GM18870 (cell line): ENCODE results near the gene MANBA.
"Not testable (repeated sequence)": the region's sequence is repeated elsewhere in the genome, so short reads cannot be mapped to it uniquely, and the experiment has no call there.

ENCODE experiments used
- ATAC-seq: cut with Tn5 transposase; IDR thresholded peaks from one replicate; pipeline ENCODE4 v1.9.1; 2021; ENCODE audit warnings: moderate library complexity; ENCODE audit not compliant: unreplicated experiment

Gene MANBA

DNA sequence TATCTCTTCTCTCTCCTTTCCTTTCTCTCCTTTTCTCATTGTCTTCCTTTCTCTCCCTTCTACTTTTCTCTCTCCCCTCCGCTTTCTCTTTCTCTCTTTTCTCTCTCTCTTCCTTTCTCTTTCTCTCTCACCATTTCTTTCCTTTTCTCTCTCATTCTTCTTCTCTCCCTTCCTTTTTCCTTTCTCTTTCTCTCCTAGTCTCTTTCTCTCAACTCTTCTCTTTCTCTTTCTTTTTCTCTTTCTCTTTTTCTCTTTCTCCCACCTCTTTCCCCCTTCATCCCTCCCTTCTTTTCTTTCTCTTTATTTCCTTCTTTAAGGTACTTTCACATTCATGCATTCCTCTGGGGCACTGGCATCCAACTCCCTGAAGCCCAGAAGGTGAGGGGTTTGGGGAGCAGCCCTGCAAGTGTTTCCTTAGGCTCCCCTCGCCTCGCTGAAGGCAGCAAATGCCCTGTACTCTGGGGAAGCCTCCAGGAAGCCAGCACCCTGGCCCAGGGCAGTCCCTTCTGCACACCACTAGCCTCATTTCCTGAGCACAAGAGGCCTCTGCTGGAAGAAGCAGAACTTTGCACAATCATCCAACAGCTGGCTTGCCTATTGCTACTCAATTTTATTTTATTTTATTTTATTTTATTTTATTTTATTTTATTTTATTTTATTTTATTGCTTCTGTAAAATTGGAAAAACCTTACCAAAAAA is 135.4 kb downstream of the MANBA start:
- ATAC-seq = peak; percentile 73

DNA sequence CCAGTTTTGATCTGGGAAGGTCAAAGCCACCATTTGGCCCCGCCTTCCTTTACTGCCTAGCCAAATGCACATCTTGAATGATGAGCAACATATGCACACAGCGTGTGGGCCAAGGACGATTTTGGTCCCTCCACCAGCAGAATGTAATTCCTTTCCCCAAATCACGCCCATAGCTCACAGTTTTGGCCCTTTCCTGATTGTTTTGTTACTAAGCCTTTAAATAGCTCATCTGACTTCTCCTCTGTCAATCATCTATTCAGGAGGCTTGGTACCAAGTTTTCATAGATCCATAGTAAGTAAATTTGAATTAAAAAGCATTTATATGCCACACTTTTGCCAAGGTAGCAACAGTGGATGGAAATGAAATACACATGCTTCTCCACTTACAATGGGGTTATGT is 136.3 kb downstream of the MANBA start:
- ATAC-seq = no peak

DNA sequence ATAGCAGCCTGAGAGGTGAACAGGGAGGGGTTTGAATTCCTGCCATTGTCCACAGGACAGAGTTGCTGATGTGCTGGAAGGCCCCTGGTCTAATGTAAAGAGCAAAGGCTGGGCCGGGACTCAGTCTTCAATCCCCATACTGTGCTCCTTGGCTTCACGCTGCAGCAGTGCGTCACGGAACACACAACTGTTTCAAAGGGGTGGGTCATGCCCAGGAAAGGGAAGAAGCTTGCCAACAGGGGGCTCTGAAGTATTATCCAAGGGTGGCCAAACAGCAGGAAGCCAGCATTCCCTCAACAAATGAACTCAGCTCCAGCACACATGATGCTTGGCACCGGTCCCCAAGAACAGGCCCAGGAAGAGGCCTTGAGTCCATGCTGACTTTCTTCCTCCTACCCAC is 137.1 kb downstream of the MANBA start:
- no peak for ATAC-seq

DNA sequence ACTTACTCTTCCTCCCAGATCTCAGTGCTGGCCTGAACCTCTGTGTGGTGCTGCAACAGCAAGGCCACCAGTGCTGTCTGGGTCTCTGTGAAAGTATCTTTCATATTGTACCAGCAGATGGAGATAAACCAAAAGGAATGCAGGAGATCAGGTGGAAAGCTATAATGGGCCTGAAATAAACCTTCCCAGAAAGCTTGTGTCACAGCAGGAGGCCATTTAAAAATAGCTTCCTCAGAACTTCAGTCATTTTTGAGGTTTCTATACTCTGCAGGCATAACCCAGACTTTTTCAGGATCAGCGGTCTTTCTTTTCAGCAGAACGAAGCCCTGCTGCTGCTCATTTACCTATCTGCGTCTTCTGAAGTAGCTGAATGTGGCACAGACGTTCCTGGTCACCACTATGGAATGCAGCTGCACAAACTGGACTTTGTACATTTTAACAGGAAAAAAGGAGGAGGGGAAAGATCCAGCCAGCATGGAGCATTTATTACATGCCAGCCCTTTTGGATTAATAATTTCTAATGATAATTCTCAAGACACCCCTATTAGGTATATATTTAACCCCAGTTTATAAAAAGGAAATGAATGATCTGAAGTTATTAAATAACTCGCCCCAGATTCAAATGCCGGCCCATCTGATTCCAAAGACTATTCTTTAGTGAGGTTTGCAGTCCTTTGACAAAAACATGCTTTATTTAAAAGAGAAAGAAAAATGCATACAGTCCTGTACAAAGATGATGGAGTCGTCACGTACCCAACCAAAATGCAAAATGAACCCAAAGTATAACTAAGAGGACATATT is 139.9 kb downstream of the MANBA start:
- peak; percentile 65 for ATAC-seq

DNA sequence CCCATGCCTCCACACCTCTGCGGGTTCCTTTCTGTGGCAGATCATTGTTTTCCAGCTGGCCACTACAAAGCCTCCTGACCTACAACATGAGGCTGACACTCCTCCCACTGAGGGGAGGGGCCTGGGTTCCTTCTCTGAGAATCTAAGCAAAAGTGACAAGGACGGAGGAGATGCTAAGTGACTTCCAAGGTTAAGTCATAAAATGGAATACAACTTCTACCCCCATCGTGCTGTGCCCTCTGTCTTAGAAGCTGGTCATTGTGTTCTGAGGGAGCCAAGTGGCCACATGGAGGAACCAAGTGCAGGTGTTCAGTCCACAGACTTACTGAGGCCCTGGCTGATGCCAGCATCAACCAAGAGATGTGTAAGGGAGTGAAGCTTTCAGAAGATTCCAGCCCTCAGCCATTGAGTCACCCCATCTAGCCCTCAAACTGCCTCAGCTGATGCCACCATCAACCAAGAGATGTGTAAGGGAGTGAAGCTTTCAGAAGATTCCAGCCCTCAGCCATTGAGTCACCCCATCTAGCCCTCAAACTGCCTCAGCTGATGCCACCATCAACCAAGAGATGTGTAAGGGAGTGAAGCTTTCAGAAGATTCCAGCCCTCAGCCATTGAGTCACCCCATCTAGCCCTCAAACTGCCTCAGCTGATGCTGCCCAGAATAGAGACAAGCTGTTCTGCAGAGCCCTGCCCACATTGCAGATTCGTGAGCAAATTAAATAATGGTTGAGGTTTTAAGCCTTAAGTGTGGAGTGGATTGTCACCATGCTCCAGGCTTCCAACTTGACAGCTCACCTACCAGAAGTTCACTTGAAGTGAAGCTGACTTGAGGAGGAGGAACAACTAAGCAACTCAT is 140.8 kb downstream of the MANBA start:
- ATAC-seq = peak; percentile 4

DNA sequence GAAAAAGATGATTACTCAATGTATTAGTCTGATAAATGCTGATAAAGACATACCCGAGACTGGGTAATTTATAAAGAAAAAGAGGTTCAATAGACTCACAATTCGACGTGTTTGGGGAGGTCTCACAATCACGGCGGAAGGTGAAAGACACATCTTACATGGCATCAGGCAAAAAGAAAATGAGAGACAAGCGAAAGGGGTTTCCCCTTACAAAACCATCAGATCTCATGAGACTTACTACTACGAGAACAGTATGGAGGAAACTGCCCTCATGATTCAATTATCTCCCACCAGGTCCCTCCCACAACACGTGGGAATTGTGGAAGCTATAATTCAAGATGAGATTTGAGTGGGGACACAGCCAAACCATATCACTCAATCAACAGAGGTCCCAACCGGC is 141.7 kb downstream of the MANBA start:
- not testable (repeated sequence) for ATAC-seq

DNA sequence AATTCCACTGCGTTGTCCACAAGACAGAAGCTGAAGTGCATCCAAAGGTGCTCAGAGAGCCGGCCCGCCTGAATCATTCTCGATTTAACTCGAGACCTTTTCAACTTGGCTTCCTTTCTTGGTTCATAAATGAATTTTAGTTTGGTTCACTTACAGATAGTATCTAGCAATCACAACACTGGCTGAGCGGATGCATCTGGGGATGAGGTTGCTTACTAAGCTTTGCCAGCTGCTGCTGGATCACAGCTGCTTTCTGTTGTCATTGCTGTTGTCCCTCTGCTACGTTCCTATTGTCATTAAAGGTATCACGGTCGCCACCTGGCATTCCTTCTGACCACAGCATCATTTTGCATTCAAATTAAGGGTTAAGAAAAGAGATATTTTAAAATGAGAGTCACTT is 144.1 kb downstream of the MANBA start:
- no peak for ATAC-seq

DNA sequence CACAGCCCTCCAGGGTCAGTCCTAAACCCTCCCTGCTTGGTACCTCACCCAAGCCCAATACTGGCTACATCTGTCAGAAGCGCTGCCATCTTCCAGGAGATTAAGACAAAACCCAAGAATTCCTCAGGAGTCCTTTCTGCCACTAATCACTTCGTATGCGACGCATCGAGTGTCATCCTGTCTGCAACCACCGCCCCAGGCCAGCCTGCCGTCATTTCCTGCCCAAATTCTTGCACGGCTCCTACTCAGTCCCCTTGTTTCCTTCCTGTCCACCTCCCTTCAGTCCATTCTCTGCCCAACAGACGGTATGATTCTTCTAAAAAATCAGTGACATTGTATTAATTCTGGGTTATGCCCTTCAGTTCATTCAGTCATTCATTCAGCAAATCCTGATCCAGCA is 146.0 kb downstream of the MANBA start:
- ATAC-seq = no peak

DNA sequence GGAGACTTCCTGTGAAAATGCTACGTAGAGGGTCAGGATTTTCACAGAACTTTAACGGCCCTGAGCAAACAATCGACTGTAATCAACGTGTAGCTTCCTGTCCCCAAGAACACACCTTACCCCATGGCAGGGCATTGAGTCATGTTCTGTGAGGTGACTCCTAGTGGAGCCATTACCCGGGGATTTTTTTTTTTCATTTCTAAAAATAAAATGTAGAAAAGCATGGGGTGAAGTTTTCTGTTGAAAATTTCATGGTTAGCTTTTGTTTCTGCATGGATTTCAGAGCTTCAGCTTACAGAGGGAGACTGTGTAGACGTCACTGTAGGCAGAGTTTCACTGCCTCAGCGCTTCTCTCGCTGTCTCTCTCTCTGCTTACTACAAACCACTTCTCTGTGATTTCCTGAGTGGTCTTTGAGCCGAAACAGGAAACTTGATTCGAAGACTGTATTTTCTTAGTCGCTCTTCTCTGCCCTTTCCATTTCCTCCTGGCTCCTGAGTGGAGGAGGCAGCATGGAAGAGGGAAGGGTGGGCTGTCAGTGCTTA is 147.9 kb downstream of the MANBA start:
- ATAC-seq = no peak

DNA sequence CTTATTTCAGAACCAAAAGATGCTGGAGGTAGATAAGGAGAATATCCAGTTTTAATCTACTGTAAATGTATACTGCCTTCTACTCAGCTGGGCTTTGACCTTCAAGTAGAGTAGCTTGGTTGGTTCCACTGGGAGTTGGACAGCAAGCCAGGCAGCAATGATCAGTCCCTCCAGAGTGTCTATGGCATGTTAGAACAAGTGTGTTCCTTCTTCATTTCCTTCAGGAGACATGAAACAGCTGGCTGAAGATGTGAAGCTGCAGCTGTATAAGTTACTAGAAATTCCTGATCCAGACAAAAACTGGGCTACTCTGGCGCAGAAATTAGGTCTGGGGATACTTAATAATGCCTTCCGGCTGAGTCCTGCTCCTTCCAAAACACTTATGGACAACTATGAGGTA is 148.6 kb downstream of the MANBA start:
- no peak for ATAC-seq

DNA sequence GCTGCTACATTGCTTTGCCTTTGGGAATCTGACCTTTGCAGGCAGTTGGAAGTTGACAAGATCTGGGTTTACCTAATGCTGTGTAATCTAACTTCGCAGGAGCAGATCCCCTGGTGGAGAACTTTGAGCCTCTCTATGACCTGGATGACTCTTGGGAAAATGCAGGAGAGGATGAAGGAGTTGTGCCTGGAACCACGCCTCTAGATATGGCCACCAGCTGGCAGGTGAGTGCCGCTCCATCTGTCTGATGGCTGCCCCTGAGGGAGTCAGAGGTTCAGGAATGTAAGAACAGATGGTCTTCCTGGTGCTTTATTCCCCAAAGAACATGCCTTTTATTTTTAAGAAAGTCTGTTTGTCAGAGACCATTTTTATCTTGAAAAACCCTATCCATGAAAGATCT is 150.3 kb downstream of the MANBA start:
- ATAC-seq = no peak

DNA sequence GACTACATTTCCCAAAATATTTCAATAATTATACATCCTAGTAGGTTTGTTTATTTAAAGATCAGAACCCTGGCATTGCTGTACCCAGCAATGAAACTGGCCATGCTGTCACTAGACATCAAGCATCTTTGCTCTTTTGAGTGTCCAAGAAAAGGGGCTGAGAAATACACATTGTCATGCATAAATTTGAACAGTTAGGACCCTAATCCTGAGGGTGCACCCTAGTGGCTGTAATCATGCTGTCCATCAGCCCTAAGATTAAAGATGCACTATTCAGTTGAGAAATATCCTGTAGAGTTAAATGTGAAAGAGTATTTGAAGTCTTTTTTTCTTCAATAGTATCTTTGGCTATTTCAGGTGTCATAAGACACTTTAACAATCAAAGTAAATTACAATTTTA is 150.8 kb downstream of the MANBA start:
- no peak for ATAC-seq

DNA sequence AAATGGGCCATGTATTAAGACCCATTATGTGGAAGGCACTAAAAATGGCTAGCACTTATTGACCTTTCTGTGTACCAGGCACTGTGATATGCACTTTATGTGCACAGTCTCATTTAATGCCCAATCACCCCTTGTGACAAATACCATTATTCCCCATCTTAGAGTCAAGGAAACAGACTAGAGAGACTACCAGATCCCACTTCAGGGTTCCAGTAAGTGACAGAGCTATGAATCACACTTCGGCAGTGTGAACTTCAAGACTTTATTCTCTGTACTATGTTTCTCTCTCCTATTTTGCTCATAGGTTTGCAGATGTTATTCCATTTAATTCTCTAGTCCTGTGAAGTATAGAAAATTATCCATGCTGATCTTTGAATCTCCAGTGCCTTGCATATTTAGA is 152.6 kb downstream of the MANBA start:
- ATAC-seq = no peak

DNA sequence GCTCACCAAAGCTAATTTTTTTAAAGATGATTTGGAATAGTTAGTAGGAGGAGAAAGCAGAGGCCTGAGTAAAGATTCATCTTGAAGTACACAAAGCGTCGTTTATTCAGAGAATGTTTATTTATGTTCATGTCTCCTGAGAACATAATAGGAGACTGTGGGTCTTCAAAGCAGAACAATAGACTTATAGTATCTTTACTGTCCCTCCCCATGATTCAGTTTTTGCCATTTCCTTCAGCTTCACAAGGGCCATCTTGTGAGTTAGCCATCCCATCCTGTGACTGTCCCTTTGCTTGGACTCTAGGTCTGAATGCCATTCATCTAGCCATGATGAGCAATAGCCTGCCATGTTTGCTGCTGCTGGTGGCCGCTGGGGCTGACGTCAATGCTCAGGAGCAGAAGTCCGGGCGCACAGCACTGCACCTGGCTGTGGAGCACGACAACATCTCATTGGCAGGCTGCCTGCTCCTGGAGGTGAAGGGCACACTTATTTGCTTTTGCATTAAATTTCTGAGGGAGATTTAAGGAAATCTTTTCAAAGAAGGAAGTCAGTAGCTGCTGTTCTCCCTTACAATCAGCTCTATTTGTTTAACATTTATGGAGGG is 153.8 kb downstream of the MANBA start:
- ATAC-seq = no peak

DNA sequence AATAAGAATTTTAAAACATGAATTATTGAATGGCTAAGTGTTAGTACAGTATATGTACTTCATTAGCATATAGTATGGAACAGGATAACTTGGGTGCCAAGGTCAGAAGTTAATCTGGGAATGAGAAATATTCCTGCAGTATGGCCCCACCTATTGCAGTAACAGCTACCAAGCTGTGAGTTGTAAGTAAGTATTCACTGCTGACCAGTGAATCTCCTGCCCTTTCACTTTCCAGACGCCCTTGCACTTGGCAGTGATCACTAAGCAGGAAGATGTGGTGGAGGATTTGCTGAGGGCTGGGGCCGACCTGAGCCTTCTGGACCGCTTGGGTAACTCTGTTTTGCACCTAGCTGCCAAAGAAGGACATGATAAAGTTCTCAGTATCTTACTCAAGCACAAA is 154.5 kb downstream of the MANBA start:
- no peak for ATAC-seq

DNA sequence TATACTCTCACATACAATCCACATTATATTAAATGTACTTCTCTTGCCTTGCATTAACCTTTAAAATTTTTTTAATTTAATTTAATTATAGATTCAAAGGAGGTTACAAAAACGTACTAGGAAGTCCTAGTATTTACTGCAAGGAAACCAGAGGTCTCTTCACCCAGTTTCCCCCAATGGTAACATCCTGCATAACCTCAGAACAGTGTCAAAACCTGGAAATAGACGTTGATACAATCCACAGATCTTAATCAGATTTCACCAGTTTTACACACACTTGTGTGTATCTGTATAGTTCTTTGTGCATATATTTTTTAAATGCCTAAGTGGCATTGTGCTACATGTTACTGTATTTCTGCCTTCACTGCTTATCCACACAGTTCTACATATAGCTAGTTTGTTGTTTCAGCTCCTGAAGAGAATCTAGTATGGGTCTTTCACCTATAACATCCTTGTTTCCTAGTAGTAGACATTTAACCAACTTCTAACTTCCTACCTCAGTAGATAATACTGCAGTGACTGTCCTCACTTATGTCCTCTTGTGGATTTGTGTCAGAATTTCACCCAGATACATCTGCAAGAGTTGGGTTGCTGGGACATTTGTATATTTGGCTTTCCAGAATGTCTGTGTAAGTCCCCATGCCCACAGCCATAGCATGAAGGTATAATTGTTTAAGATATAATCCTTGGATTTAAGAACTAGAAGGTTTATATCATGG is 156.4 kb downstream of the MANBA start:
- ATAC-seq = no peak

DNA sequence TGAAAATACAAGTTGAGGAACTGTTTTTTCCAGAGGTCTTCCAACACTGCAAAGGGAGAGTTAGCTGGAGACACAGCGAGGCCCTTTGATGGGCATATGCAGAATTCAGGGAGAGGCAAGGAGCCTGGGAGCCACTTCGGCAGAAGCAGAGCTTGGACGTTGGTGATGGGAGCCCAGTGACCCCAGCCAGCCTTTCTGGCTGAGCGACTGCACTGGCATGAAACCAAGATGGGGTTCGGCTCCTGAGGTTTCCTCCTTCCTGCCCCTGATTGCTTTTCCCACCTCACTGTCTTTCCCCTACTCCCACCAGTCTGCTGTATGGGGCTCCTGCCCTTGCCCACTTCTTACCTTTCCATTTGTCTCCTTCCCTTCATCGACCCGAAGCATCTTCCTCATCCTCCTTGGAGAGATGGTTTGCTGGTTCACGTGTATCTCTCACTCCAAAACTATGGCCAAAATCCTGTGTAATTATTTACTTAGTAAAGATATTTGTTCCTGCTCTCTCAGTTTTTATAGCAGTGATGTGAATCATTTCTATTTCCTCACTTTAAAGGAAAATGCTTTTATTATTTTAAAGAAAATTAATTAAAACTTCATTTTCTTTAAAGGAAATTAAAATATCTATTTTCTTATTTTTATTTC is 159.1 kb downstream of the MANBA start:
- no peak for ATAC-seq

DNA sequence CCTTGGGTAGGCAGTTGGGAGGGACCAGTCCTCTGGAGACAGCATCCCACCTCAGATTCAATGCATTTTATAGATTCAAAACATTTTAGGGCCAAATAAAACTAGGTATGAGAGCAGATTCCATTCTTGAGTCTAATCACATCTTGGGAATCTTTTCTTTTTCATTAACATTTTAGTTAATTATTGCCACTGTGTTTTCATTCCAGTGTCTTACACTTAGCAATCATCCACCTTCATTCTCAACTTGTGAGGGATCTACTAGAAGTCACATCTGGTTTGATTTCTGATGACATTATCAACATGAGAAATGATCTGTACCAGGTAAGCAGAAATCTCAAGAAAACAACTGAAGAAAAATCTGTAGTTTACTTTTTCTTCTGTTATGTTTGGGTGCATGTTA is 160.1 kb downstream of the MANBA start:
- ATAC-seq = no peak

DNA sequence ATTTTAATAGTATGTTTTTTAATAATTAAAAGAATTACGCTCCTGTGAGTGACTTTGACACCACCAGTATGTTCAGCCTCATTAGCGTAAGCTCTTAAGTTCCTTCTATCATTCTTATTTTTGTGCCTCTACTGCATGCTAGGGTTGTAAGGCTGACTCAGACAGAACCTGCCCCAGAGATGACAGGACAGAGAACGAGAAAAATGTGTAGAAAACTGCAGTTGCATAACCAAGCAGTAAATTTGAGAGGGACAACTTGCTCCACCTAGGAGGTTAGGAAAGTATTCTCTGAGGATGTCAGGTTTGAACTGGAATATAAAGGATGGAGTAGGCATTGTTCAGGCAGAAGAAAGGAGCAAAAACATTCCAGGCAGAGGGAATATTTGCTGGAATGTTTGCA is 160.9 kb downstream of the MANBA start:
- ATAC-seq = no peak

DNA sequence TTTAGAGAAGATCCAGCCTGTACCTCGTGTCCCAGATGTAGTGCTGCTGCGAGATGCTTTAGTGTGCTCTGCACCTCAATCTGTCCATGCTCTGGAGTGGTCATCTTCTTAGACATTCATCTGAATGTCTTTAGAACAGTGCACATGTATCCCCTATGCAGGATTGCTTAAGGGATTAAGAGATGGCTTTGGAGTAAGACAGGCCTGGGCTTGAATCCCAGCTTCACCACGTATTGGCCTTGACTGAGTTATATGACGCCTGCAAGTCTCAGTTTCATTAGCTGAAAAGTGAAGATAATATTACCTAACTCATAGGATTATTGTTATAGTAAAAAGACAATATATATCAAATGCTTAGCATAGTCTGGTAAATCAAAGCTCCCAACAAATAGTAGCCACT is 161.3 kb downstream of the MANBA start:
- no peak for ATAC-seq
